GM23338 (cell line): ENCODE measurements around the gene TPPP3. TPM values are rescaled to one million over a fixed set of nuclear protein-coding genes. Genes with fewer than 3 reads are reported as not detected.

Experiments
- ATAC-seq: fragments of 200-7000 bp; cut with Tn5 transposase; 3 replicates; pipeline ENCODE4 v1.9.1; 2020
- DNase-seq: peaks from one replicate; pipeline ENCODE4 v3.0.0-alpha.2; 2015; ENCODE audit warnings: low spot score
- H2AFZ ChIP-seq: fragments of 200-600 bp; sonication (generic); 2 replicates; pipeline ENCODE4 v1.8.0; 2016; ENCODE audit warnings: antibody characterized with exemption, mild to moderate bottlenecking, moderate library complexity
- H3F3A ChIP-seq: fragments of 200-600 bp; sonication (generic); replicated peaks from 2 replicates; pipeline ENCODE4 v1.8.0; 2017; ENCODE audit warnings: antibody characterized with exemption, mixed run types, low read depth
- H3K27ac ChIP-seq: fragments of 200-600 bp; sonication (generic); 2 replicates; pipeline ENCODE4 v1.6.1; 2016; ENCODE audit warnings: low read depth
- H3K27me3 ChIP-seq: fragments of 200-600 bp; sonication (generic); 2 replicates; pipeline ENCODE4 v1.8.0; 2016; ENCODE audit warnings: mild to moderate bottlenecking, mixed run types, moderate library complexity; ENCODE audit not compliant: insufficient read depth
- H3K36me3 ChIP-seq: fragments of 200-600 bp; sonication (generic); 2 replicates; pipeline ENCODE4 v1.8.0; 2016; ENCODE audit warnings: mild to moderate bottlenecking; ENCODE audit not compliant: insufficient read depth
- H3K4me1 ChIP-seq: fragments of 200-600 bp; sonication (generic); 2 replicates; pipeline ENCODE4 v1.8.0; 2016; ENCODE audit warnings: mild to moderate bottlenecking, moderate library complexity; ENCODE audit not compliant: insufficient read depth
- H3K4me2 ChIP-seq: fragments of 200-600 bp; sonication (generic); 2 replicates; pipeline ENCODE4 v1.7.1; 2017; ENCODE audit warnings: mixed run types
- H3K4me3 ChIP-seq: fragments of 200-600 bp; sonication (generic); 2 replicates; pipeline ENCODE4 v1.6.1; 2016; ENCODE audit warnings: mixed run types
- H3K79me2 ChIP-seq: fragments of 200-600 bp; sonication (generic); replicated peaks from 2 replicates; pipeline ENCODE4 v1.8.0; 2017; ENCODE audit warnings: mild to moderate bottlenecking; ENCODE audit not compliant: insufficient read depth
- H3K9me2 ChIP-seq: fragments of 200-600 bp; sonication (generic); 2 replicates; pipeline ENCODE4 v1.8.0; 2017; ENCODE audit not compliant: insufficient read depth
- H4K20me1 ChIP-seq: fragments of 200-600 bp; sonication (generic); replicated peaks from 2 replicates; pipeline ENCODE4 v1.8.0; 2017; ENCODE audit warnings: mild to moderate bottlenecking; ENCODE audit not compliant: insufficient read depth
- H3K27ac Mint-ChIP-seq: 2 replicates; pipeline ENCODE4 v1.8.0; 2020; ENCODE audit warnings: inconsistent platforms, mild to moderate bottlenecking, moderate library complexity, mixed read lengths
- H3K27me3 Mint-ChIP-seq: 3 replicates; pipeline ENCODE4 v1.8.0; 2022; ENCODE audit warnings: low read depth, mild to moderate bottlenecking, moderate library complexity, mixed read lengths, inconsistent platforms; ENCODE audit not compliant: insufficient read depth, poor library complexity
- H3K36me3 Mint-ChIP-seq: 3 replicates; pipeline ENCODE4 v1.8.0; 2021; ENCODE audit warnings: low read depth, mild to moderate bottlenecking, inconsistent platforms, moderate library complexity, mixed read lengths
- H3K4me1 Mint-ChIP-seq: 3 replicates; pipeline ENCODE4 v1.8.0; 2020; ENCODE audit warnings: mild to moderate bottlenecking, inconsistent platforms, mixed read lengths
- H3K4me3 Mint-ChIP-seq: 3 replicates; pipeline ENCODE4 v1.8.0; 2021; ENCODE audit warnings: moderate library complexity, mild to moderate bottlenecking, inconsistent platforms, mixed read lengths
- H3K9me3 Mint-ChIP-seq: 3 replicates; pipeline ENCODE4 v1.8.0; 2020; ENCODE audit warnings: moderate library complexity, mild to moderate bottlenecking, inconsistent platforms, mixed read lengths
- CREB1 ChIP-seq: fragments of 250-450 bp; sonication (Bioruptor Pico); IDR thresholded peaks from 2 replicates; pipeline ENCODE4 v1.5.0; 2020; ENCODE audit warnings: low read depth, mild to moderate bottlenecking, moderate library complexity
- CTCF ChIP-seq, 2 experiments: fragments of 200-600 bp in 1 of 2; sonication (generic) in 1 of 2; conservative IDR thresholded peaks; 2 replicates each; pipeline versions ENCODE4 v1.5.1 to v1.6.1; 2016 to 2017; ENCODE audit warnings: antibody characterized with exemption in 2 of 2, low read depth in 2 of 2, mild to moderate bottlenecking in 2 of 2, moderate library complexity in 1 of 2
- ETS1 ChIP-seq: IDR thresholded peaks from 2 replicates; pipeline ENCODE4 v1.6.1; 2016; ENCODE audit warnings: antibody characterized with exemption
- EZH2 ChIP-seq: fragments of 200-600 bp; sonication (generic); IDR thresholded peaks from one replicate; pipeline ENCODE4 v1.8.0; 2017; ENCODE audit warnings: antibody characterized with exemption, mild to moderate bottlenecking, low read depth; ENCODE audit not compliant: unreplicated experiment
- EZH2phosphoT487 ChIP-seq: fragments of 200-600 bp; sonication (generic); IDR thresholded peaks from one replicate; pipeline ENCODE4 v1.8.1; 2018; ENCODE audit warnings: antibody characterized with exemption; ENCODE audit not compliant: unreplicated experiment
- JUNB ChIP-seq: IDR thresholded peaks from one replicate; pipeline ENCODE4 v1.6.1; 2016; ENCODE audit warnings: antibody characterized with exemption; ENCODE audit not compliant: unreplicated experiment
- NANOG ChIP-seq: IDR thresholded peaks from 2 replicates; pipeline ENCODE4 v1.6.1; 2016; ENCODE audit warnings: antibody characterized with exemption, borderline replicate concordance
- POLR2AphosphoS5 ChIP-seq: IDR thresholded peaks from 2 replicates; pipeline ENCODE4 v1.6.1; 2016; ENCODE audit warnings: antibody characterized with exemption, low read depth
- REST ChIP-seq: IDR thresholded peaks from one replicate; pipeline ENCODE4 v1.6.1; 2018; ENCODE audit warnings: antibody characterized with exemption; ENCODE audit not compliant: unreplicated experiment
- STAT1 ChIP-seq: IDR thresholded peaks from one replicate; pipeline ENCODE4 v1.6.1; 2016; ENCODE audit warnings: antibody characterized with exemption; ENCODE audit not compliant: unreplicated experiment
- ZNF114 ChIP-seq: fragments of 250-450 bp; sonication (Bioruptor Pico); IDR thresholded peaks from 2 replicates; pipeline ENCODE4 v1.5.0; 2020; ENCODE audit warnings: mild to moderate bottlenecking, moderate library complexity
- ZNF331 ChIP-seq: fragments of 250-450 bp; sonication (Bioruptor Pico); IDR thresholded peaks from 2 replicates; pipeline ENCODE4 v1.5.0; 2020; ENCODE audit warnings: low read depth, mild to moderate bottlenecking, moderate library complexity
- ZNF462 ChIP-seq: fragments of 250-450 bp; sonication (Bioruptor Pico); IDR thresholded peaks from 2 replicates; pipeline ENCODE4 v1.5.0; 2020; ENCODE audit warnings: mild to moderate bottlenecking, moderate library complexity
- polyA plus RNA-seq: library from polyadenylated mRNA; unstranded; fragments of >200 nt; fragmentation: Nextera tagmentation; extraction: Ambion mirVana; gene quantifications from 2 replicates; pipeline ENCODE4 v1.2.1, GENCODE V29; 2016
- total RNA-seq: library from RNA; depleted of rRNA; stranded (reverse); fragments of >200 nt; shearing (Covaris generic); gene quantifications from 2 replicates; pipeline ENCODE4 v1.2.3, GENCODE V29; 2014

Gene TPPP3
- total and polyA plus RNA-seq, 2 experiments from 2014 or later: 0.26 to 0.28 TPM

GRCh38 chr16:67390816-67391423 is 2.4 kb downstream of the TPPP3 start:
- Histone ChIP-seq H3K27ac (no peak overlapping the region), H3F3A (0 out of 2 replicates have a peak, but pooled peaks cover 8% of the 10 kb centered on the region), H3K9me2 (no peaks in the 10 kb centered on the region), H3K4me3 (no peak overlapping the region), H3K79me2 (no peaks in the 10 kb centered on the region), H2AFZ (no peak overlapping the region), H3K36me3 (no peaks in the 10 kb centered on the region), H4K20me1 (no peaks in the 10 kb centered on the region), H3K4me2 (no peak overlapping the region), H3K4me1 (peaks cover 34% of the 10 kb centered on the region), H3K27me3 (peaks cover 43% of the 10 kb centered on the region)
- Mint-ChIP-seq H3K36me3 (no peaks in the 10 kb centered on the region), H3K9me3 (no peaks in the 10 kb centered on the region), H3K4me3 (no peak overlapping the region), H3K4me1 (peaks cover 30% of the 10 kb centered on the region), H3K27ac (no peak overlapping the region), H3K27me3 (peaks cover 53% of the 10 kb centered on the region)
- DNase-seq (no peak), ATAC-seq (no peak)
- TF ChIP-seq EZH2phosphoT487: no peak
- TF ChIP-seq EZH2: no peak
- TF ChIP-seq ZNF331 (CRISPR knock-in tag): no peak
- no peak for TF ChIP-seq STAT1
- TF ChIP-seq ZNF114: no peak
- TF ChIP-seq ETS1: no peak
- TF ChIP-seq POLR2AphosphoS5: no peak
- no peak for TF ChIP-seq ZNF462 (CRISPR knock-in tag)
- no peak for TF ChIP-seq CTCF (conservative IDR thresholded peaks at IDR 0.05; ENCODE audit: low read depth in 2 of 2)
- TF ChIP-seq CREB1: no peak
- TF ChIP-seq NANOG: no peak
- TF ChIP-seq REST: no peak
- no peak for TF ChIP-seq JUNB
